ENCODE measurements around the gene TMEM121B. TPM values are rescaled to one million over a fixed set of nuclear protein-coding genes. Genes with fewer than 3 reads are reported as not detected.

Gene TMEM121B
- total RNA-seq, 1 experiment from 2014 or later: not detected

DNA sequence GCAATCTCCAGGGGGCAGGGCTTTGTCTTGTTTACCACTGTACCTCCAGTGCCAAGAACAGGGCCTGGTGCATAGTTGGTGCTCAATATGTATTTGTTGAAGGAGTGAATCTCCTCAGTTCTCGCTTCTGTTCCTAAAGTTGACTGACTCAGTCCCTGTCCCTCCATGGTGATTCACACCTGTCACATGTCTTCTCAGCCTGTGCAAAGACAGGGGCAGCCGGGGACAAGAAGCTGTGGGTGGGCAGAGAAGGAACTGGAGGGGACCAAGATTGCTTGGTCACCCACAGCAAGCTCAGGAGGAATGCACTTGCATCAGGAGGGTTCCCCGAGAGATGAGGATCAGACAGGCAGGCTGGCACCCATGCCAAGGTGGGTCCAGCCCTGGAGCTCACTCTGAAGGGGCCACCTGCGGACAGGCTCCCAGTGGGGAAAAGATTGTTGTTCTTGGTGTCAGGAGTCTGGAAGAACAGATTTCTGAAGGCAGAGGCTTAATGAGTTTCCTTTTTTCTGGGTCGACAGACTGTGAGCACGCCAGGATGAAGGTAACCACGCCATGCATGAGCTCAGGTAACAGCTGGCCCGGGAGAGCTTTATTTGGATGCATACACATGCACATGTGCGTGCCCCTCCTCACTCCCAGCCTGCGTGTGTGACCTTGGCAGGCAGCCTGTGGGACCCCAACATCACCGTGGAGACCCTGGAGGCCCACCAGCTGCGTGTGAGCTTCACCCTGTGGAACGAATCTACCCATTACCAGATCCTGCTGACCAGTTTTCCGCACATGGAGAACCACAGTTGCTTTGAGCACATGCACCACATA lies 19.5 kb downstream of the TMEM121B start:
- H3K36me3 Mint-ChIP-seq (ENCODE audit: insufficient read depth, unreplicated experiment): peaks cover 70% of the 10 kb centered on the region
- TF ChIP-seq, protein P1, sequence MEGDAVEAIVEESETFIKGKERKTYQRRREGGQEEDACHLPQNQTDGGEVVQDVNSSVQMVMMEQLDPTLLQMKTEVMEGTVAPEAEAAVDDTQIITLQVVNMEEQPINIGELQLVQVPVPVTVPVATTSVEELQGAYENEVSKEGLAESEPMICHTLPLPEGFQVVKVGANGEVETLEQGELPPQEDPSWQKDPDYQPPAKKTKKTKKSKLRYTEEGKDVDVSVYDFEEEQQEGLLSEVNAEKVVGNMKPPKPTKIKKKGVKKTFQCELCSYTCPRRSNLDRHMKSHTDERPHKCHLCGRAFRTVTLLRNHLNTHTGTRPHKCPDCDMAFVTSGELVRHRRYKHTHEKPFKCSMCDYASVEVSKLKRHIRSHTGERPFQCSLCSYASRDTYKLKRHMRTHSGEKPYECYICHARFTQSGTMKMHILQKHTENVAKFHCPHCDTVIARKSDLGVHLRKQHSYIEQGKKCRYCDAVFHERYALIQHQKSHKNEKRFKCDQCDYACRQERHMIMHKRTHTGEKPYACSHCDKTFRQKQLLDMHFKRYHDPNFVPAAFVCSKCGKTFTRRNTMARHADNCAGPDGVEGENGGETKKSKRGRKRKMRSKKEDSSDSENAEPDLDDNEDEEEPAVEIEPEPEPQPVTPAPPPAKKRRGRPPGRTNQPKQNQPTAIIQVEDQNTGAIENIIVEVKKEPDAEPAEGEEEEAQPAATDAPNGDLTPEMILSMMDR (IDR thresholded peaks at IDR 0.05; ENCODE audit: unreplicated experiment): no peak
- no peaks in the 10 kb centered on the region for H3K4me1 Mint-ChIP-seq (ENCODE audit: insufficient read depth, unreplicated experiment)
- H3K27me3 Mint-ChIP-seq (ENCODE audit: insufficient read depth, unreplicated experiment): no peaks in the 10 kb centered on the region
- no peaks in the 10 kb centered on the region for H3K9me3 Mint-ChIP-seq (ENCODE audit: unreplicated experiment)
- no TSS peak for BruUV-seq (replicated peaks)
- CTCF ChIA-PET: interaction anchor here (0.5 to 1.3 kb wide), 3 partner anchors 70 to 395 kb away, joined by 3 to 5 read pairs (median 3); no protein-coding TSS in a partner anchor
- no peak overlapping the region for H3K4me3 Mint-ChIP-seq (ENCODE audit: unreplicated experiment)
- POLR2A ChIA-PET: interaction anchor here (0.8 kb wide), 1 partner anchor 9 kb away, joined by 4 read pairs; no protein-coding TSS in a partner anchor
- no peak for DNase-seq (ENCODE audit: unreplicated experiment)
- intact Hi-C loops (cut with micrococcal nuclease): no loop called here
- no peak overlapping the region for H3K27ac Mint-ChIP-seq (ENCODE audit: low read depth, unreplicated experiment)

DNA sequence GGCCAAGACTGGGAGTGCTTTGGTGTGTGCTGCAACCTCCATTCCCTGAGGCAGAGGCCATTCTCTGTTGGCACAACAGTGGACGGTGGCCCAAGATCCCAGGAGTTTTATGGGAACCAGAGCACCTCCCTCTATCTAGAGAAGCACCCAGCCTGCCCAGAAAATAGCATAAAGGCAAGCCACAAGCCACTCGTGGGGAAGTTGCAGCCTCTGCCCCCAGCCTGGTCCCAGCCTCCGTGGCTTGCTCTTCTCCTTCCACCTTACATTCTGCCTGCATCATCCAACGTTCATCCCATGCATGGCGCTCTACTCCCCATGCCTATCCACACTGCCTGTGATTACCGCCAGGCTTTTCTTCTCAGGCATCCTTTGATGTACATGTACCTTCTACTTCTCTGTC lies 20.5 kb downstream of the TMEM121B start:
- H3K4me3 Mint-ChIP-seq (ENCODE audit: unreplicated experiment): no peak overlapping the region
- H3K27me3 Mint-ChIP-seq (ENCODE audit: insufficient read depth, unreplicated experiment): no peaks in the 10 kb centered on the region
- ChIA-PET CTCF (no interaction called here), POLR2A (interaction anchor here (0.8 kb wide), 1 partner anchor 11 kb away, joined by 4 read pairs; no protein-coding TSS in a partner anchor)
- H3K9me3 Mint-ChIP-seq (ENCODE audit: unreplicated experiment): no peaks in the 10 kb centered on the region
- H3K27ac Mint-ChIP-seq (ENCODE audit: low read depth, unreplicated experiment): no peak overlapping the region
- no TSS peak for BruUV-seq (replicated peaks)
- no peak for DNase-seq (ENCODE audit: unreplicated experiment)
- intact Hi-C loops (cut with micrococcal nuclease): no loop called here
- TF ChIP-seq, protein P1 (IDR thresholded peaks at IDR 0.05; ENCODE audit: unreplicated experiment): no peak
- no peaks in the 10 kb centered on the region for H3K4me1 Mint-ChIP-seq (ENCODE audit: insufficient read depth, unreplicated experiment)
- H3K36me3 Mint-ChIP-seq (ENCODE audit: insufficient read depth, unreplicated experiment): peaks cover 70% of the 10 kb centered on the region

DNA sequence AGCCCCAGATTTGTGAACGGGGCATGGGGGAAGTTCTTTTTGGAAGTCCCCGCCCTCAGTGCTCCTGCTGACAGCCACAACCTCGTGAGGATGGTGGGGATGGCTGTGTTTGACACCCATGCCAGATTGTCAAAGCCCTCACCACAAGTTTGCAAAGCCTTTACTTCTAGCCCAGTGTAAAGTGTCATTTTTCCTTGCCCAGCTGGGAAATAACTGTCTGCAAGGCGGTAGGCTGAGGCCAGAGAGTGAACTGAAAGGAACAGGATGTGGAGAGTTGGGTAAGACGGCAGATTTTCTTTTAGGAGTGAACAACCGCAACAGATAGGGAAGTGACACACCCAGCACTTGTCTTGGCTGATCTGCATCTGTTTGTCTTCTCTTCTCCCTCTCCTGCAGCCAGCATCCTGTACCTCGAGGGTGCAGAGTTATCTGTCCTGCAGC lies 22.8 kb downstream of the TMEM121B start:
- ChIA-PET CTCF (interaction anchor here (1.0 kb wide), 1 partner anchor 73 kb away, joined by 3 read pairs; no protein-coding TSS in a partner anchor), POLR2A (interaction anchor here (1.0 kb wide), 1 partner anchor 14 kb away, joined by 4 read pairs; no protein-coding TSS in a partner anchor)
- BruUV-seq (replicated peaks): no TSS peak
- H3K36me3 Mint-ChIP-seq (ENCODE audit: insufficient read depth, unreplicated experiment): peaks cover 56% of the 10 kb centered on the region
- TF ChIP-seq, protein P1 (IDR thresholded peaks at IDR 0.05; ENCODE audit: unreplicated experiment): no peak
- DNase-seq (ENCODE audit: unreplicated experiment): no peak
- no peaks in the 10 kb centered on the region for H3K27me3 Mint-ChIP-seq (ENCODE audit: insufficient read depth, unreplicated experiment)
- no peaks in the 10 kb centered on the region for H3K4me1 Mint-ChIP-seq (ENCODE audit: insufficient read depth, unreplicated experiment)
- H3K4me3 Mint-ChIP-seq (ENCODE audit: unreplicated experiment): no peak overlapping the region
- H3K27ac Mint-ChIP-seq (ENCODE audit: low read depth, unreplicated experiment): no peak overlapping the region
- intact Hi-C loops (cut with micrococcal nuclease): no loop called here
- no peaks in the 10 kb centered on the region for H3K9me3 Mint-ChIP-seq (ENCODE audit: unreplicated experiment)

DNA sequence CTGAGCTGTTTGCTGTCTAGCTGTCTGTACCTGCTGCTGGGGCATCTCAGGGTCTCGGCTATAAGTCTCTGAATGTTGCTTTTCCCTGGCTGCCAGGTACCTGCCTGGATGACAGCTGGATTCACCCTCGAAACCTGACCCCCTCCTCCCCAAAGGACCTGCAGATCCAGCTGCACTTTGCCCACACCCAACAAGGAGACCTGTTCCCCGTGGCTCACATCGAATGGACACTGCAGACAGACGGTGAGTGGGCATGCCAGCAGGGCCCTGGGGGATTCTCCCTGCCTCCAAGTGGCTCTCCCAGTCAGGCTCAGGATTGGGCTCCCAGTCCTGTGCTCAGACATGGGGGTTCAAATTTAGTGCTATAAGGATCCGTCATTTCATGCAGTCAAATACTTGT lies 23.5 kb downstream of the TMEM121B start:
- peaks cover 49% of the 10 kb centered on the region for H3K36me3 Mint-ChIP-seq (ENCODE audit: insufficient read depth, unreplicated experiment)

More for the DNA sequence above, 23.5 kb downstream of the TMEM121B start:
- Mint-ChIP-seq H3K27me3 (ENCODE audit: insufficient read depth, unreplicated experiment) (no peaks in the 10 kb centered on the region), H3K4me3 (ENCODE audit: unreplicated experiment) (no peak overlapping the region), H3K27ac (ENCODE audit: low read depth, unreplicated experiment) (no peak overlapping the region), H3K9me3 (ENCODE audit: unreplicated experiment) (no peaks in the 10 kb centered on the region), H3K4me1 (ENCODE audit: insufficient read depth, unreplicated experiment) (no peaks in the 10 kb centered on the region)
- ChIA-PET POLR2A (interaction anchor here (0.6 kb wide), 1 partner anchor 19 kb away, joined by 3 read pairs; no protein-coding TSS in a partner anchor), CTCF (interaction anchor here (1.2 kb wide), 2 partner anchors 74 to 404 kb away, joined by 4 to 6 read pairs; no protein-coding TSS in a partner anchor)
- TF ChIP-seq, protein P1 (IDR thresholded peaks at IDR 0.05; ENCODE audit: unreplicated experiment): no peak
- no peak for DNase-seq (ENCODE audit: unreplicated experiment)
- no TSS peak for BruUV-seq (replicated peaks)
- intact Hi-C loops (cut with micrococcal nuclease): no loop called here

Measured in MCF 10A (cell line).